ENCODE data around the gene EME2. TPM values are rescaled to one million over a fixed set of nuclear protein-coding genes. Genes with fewer than 3 reads are reported as not detected.

Gene EME2
- total RNA-seq, 1 donor from 2014 or later = 15.5 TPM

DNA sequence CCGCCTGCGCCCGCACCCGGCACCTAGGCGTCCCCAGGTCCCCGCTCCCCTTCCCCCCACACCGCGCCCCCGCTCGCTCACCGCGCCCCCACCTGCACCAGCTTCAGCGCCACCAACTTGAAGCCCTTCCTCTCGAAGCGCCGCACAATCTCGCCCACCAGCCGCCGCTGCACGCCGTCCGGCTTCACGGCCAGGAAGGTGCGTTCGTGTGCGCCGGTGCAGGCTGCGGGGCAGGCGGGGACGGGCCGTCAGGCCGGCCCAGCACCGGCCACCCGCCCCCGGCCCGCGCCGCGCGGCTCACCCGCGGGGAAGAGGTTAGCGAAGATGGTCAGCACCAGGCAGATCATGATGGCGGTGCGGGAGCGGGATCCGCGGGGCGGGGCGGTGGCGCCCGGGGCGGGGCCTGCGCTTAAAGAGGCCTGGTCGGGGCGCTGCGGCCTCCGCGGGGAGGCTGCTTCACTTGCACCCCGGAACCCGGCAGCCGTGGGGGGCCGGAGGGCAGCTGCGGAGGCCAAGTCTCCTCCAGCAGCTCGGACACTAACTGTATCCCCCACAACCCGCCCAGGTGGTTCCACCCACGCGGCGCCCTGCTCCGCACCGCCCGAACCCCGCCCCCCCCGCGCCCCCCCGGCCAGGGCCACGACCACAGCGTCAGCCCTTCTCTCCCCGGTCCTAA, 1.3 kb upstream of the EME2 start, which contains the start of gene NME3:
Gene NME3, minus strand, starts transcription at position 356 of the 676 bp plus-strand sequence. Its CDS starts 9 bp downstream, at position 347.
- H3K36me3 ChIP-seq = peaks cover 50% of the 10 kb centered on the region
- peaks cover 37% of the 10 kb centered on the region for H3K4me1 ChIP-seq
- H3K27ac ChIP-seq = peak within 1 kb of the TSS; percentile 94
- H3K9me3 ChIP-seq = no peaks in the 10 kb centered on the region
- TF ChIP-seq, protein P1, sequence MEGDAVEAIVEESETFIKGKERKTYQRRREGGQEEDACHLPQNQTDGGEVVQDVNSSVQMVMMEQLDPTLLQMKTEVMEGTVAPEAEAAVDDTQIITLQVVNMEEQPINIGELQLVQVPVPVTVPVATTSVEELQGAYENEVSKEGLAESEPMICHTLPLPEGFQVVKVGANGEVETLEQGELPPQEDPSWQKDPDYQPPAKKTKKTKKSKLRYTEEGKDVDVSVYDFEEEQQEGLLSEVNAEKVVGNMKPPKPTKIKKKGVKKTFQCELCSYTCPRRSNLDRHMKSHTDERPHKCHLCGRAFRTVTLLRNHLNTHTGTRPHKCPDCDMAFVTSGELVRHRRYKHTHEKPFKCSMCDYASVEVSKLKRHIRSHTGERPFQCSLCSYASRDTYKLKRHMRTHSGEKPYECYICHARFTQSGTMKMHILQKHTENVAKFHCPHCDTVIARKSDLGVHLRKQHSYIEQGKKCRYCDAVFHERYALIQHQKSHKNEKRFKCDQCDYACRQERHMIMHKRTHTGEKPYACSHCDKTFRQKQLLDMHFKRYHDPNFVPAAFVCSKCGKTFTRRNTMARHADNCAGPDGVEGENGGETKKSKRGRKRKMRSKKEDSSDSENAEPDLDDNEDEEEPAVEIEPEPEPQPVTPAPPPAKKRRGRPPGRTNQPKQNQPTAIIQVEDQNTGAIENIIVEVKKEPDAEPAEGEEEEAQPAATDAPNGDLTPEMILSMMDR (IDR thresholded peaks at IDR 0.05) = no peak
- intact Hi-C loops (cut with DNase I) = no loop called here
- H3K4me3 ChIP-seq = peak within 1 kb of the TSS; percentile 98
- DNase-seq (peak; percentile 88), ATAC-seq (peak; percentile 63 to 65)
- no peaks in the 10 kb centered on the region for H3K27me3 ChIP-seq (ENCODE audit: low read depth)

DNA sequence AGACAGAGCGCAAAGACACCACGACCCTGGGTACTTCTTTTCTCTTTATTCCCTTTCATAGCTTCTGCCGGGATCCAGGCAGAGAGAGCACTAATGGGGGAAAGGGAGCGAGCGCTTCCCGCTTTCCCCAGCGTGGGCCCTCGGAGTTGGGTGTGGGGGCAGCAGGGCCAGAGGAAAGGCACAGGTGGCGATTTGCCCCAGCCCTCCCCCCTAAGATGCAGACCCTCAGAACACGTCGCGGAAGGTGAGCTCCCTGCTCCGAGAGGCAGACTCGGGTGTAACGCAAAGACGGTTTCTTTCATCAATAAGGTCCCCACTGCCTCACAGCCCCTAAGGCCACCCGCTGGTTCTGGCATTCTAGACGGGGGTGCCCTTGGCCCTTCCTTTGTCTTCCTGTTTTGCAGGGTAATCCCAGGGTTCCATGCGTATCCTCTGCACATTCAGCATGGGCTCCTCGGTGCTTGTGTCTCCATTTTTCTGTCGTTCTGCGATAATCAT, 697 bp upstream of the EME2 start:
- peak overlapping the region; percentile 94 for H3K27ac ChIP-seq
- intact Hi-C loops (cut with DNase I) = no loop called here

DNA sequence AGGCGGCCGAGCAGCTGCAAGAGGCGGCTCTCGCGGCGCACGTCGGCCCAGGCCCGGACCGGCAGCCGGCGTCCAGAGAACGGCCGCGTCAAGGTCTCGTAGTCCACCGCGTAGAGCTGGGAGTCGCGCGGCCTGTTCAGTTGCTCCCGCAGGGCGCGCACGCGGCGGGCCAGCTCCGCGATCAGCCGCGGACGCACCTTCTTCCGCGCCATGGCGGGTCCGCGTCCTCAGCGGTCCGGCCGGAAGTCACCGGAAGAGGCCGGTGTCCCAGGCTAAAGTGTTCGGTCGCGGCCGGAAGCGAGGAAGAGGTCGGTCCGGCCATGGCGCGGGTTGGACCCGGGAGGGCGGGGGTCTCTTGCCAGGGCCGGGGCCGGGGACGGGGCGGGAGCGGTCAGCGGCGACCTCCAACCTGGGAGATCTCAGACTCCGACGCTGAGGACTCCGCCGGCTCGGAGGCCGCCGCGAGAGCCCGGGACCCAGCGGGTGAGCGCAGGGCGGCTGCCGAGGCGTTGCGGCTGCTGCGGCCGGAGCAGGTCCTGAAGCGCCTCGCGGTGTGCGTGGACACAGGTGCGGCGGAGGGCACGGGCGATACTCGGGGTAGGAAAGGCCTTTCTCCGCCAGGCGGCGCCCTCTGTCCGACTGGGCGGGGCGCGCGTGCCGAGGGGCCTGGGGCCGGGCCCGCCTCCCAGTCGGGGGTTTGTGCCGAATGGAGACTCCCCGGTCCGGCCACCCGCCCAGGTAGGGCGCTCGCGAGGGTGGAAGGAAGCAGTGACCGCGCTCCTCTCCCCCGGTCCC, 495 bp downstream of the EME2 start, which contains the start of gene MRPS34:
Gene MRPS34, minus strand, starts transcription at position 227 of the 795 bp plus-strand sequence. Its CDS starts 15 bp downstream, at position 212.
- Histone ChIP-seq H3K27me3 (ENCODE audit: low read depth) (no peaks in the 10 kb centered on the region), H3K36me3 (peaks cover 50% of the 10 kb centered on the region), H3K4me3 (peak within 1 kb of the TSS; percentile 98), H3K27ac (peak within 1 kb of the TSS; percentile 94), H3K4me1 (peaks cover 37% of the 10 kb centered on the region), H3K9me3 (no peaks in the 10 kb centered on the region)
- TF ChIP-seq, protein P1 (IDR thresholded peaks at IDR 0.05) = peak; percentile 79
- intact Hi-C loops (cut with DNase I) = no loop called here
- DNase-seq = peak; percentile 88
- peak; percentile 85 to 86 for ATAC-seq

More for the DNA sequence above, 697 bp upstream of the EME2 start:
- H3K4me3 ChIP-seq = peak overlapping the region; percentile 98
- H3K27me3 ChIP-seq (ENCODE audit: low read depth) = no peaks in the 10 kb centered on the region
- H3K4me1 ChIP-seq = peaks cover 37% of the 10 kb centered on the region
- peaks cover 50% of the 10 kb centered on the region for H3K36me3 ChIP-seq
- no peaks in the 10 kb centered on the region for H3K9me3 ChIP-seq
- TF ChIP-seq, protein P1 (IDR thresholded peaks at IDR 0.05) = no peak
- ATAC-seq (no peak), DNase-seq (no peak)

DNA sequence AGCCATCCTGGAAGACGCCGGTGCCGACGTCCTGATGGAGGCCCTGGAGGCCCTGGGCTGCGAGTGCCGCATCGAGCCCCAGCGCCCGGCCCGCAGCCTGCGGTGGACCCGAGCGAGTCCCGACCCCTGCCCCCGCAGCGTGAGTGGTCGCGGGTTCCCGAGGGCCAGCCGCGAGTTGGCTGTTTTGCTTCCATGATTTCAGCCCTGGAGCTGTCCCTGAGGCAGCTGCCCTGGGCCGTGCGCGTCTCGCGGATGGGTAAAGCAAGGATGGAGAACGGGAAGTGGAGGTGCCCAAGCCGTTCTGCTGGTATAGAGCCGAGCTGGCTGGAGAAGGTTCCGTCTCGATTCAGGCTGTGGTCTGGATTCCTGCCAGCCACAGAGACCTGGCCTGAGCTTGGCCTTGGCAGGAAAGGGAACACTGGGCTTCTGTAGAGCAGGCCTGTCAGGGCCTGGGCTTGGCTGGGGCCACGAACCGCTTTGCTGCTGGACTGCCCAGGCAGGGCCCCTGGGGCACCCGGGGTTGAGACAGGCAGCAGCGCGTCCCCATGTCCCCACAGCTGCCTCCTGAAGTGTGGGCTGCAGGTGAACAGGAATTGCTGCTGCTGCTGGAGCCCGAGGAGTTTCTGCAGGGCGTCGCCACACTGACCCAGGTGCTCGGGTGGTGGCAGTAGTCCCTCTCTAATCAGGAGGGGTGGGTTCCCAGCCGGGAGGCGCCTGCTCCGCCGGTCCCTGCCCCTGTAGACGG, 1.3 kb downstream of the EME2 start:
- Histone ChIP-seq H3K4me3 (peak overlapping the region; percentile 98), H3K27ac (peak overlapping the region; percentile 94), H3K4me1 (peaks cover 37% of the 10 kb centered on the region), H3K27me3 (ENCODE audit: low read depth) (no peaks in the 10 kb centered on the region), H3K9me3 (no peaks in the 10 kb centered on the region), H3K36me3 (peaks cover 50% of the 10 kb centered on the region)
- TF ChIP-seq, protein P1 (IDR thresholded peaks at IDR 0.05) = no peak
- no peak for DNase-seq
- peak; percentile 1 to 15 for ATAC-seq
- intact Hi-C loops (cut with DNase I) = no loop called here

DNA sequence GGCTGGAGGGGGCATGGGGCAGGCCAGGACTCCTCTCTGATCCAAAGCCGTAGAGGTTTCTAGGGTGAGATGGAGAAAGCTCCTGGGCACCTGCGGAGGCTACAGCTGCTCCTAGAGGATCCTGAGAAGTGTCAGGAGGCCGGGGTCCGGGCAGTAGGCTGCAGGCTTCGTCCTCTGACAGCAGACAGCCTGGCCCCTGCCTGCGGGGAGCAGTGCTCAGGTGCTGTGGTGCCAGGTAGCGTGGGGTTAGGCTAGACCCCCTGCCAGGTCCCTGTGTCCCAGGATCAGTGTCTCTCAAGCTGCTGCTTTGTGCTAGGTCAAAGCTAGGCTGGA, 1.8 kb downstream of the EME2 start:
- H3K36me3 ChIP-seq = peaks cover 48% of the 10 kb centered on the region
- peaks cover 37% of the 10 kb centered on the region for H3K4me1 ChIP-seq
- no peaks in the 10 kb centered on the region for H3K9me3 ChIP-seq
- intact Hi-C loops (cut with DNase I) = no loop called here
- no peak for DNase-seq
- no peak for ATAC-seq
- TF ChIP-seq, protein P1 (IDR thresholded peaks at IDR 0.05) = no peak
- H3K4me3 ChIP-seq = peak overlapping the region; percentile 98
- no peaks in the 10 kb centered on the region for H3K27me3 ChIP-seq (ENCODE audit: low read depth)
- peak overlapping the region; percentile 94 for H3K27ac ChIP-seq
